HepG2 (cell line): ENCODE results near the gene CDHR5. TPM values are rescaled to one million over a fixed set of nuclear protein-coding genes. Genes with fewer than 3 reads are reported as not detected.

ENCODE experiments used
- HMG20B ChIP-seq: conservative IDR thresholded peaks from 2 replicates; pipeline ENCODE4 v1.6.1; 2016; ENCODE audit warnings: missing genetic modification reagents, missing compliant biosample characterization
- HNRNPK ChIP-seq: fragments of 200-400 bp; formaldehyde crosslinking; IDR thresholded peaks from 2 replicates; pipeline ENCODE4 v1.6.1; 2018; ENCODE audit warnings: low read length, low read depth, moderate library complexity, mild to moderate bottlenecking; ENCODE audit not compliant: poor library complexity, severe bottlenecking
- JARID2 ChIP-seq: sonication (generic); formaldehyde crosslinking; IDR thresholded peaks from 2 replicates; pipeline ENCODE4 v1.8.1; 2023; ENCODE audit warnings: missing genetic modification reagents, inconsistent platforms; ENCODE audit not compliant: insufficient replicate concordance
- MAZ ChIP-seq, 2 experiments: sonication (generic) in 1 of 2; formaldehyde crosslinking in 1 of 2; IDR thresholded peaks; 2 replicates each; pipeline versions ENCODE4 v1.5.0 to v1.6.1; 2012 to 2020; ENCODE audit warnings: low read depth in 2 of 2, mild to moderate bottlenecking in 2 of 2, borderline replicate concordance in 1 of 2, improper control_type of control experiment in 1 of 2, low read length in 1 of 2, missing genetic modification reagents in 1 of 2, moderate library complexity in 1 of 2
- MEIS2 ChIP-seq: sonication (generic); formaldehyde crosslinking; IDR thresholded peaks from 2 replicates; pipeline ENCODE4 v1.9.0; 2021; ENCODE audit warnings: mild to moderate bottlenecking, missing genetic modification reagents
- NR2C2 ChIP-seq: sonication (generic); formaldehyde crosslinking; IDR thresholded peaks from 2 replicates; pipeline ENCODE4 v1.4.0; 2020; ENCODE audit warnings: missing genetic modification reagents, mild to moderate bottlenecking, moderate library complexity, borderline replicate concordance
- NR2F6 ChIP-seq, 2 experiments: IDR thresholded peaks; 2 replicates each; pipeline ENCODE4 v1.6.1; 2016; ENCODE audit warnings: antibody characterized with exemption in 1 of 2, mild to moderate bottlenecking in 1 of 2
- POLR2AphosphoS2 ChIP-seq: IDR thresholded peaks from 2 replicates; pipeline ENCODE4 v1.6.1; 2011; ENCODE audit warnings: low read depth, low read length, improper control_type of control experiment
- POLR2G ChIP-seq: fragments of 200-400 bp; formaldehyde crosslinking; IDR thresholded peaks from 2 replicates; pipeline ENCODE4 v1.6.1; 2018; ENCODE audit warnings: mild to moderate bottlenecking, low read depth, low read length, moderate library complexity
- SALL1 ChIP-seq: sonication (generic); formaldehyde crosslinking; IDR thresholded peaks from 2 replicates; pipeline ENCODE4 v1.8.0; 2022; ENCODE audit warnings: mild to moderate bottlenecking, missing genetic modification reagents
- SCMH1 ChIP-seq: sonication (generic); formaldehyde crosslinking; IDR thresholded peaks from 2 replicates; pipeline ENCODE4 v1.9.0; 2021; ENCODE audit warnings: missing genetic modification reagents, mild to moderate bottlenecking, borderline replicate concordance
- SIN3B ChIP-seq: fragments of 150-350 bp; IDR thresholded peaks from 2 replicates; pipeline ENCODE4 v1.6.1; 2014; ENCODE audit warnings: low read length
- UBTF ChIP-seq: sonication (generic); formaldehyde crosslinking; IDR thresholded peaks from 2 replicates; pipeline ENCODE4 v1.4.0; 2020; ENCODE audit warnings: mild to moderate bottlenecking, missing genetic modification reagents
- ZNF878 ChIP-seq: sonication (generic); formaldehyde crosslinking; IDR thresholded peaks from 2 replicates; pipeline ENCODE4 v1.8.1; 2023; ENCODE audit warnings: mild to moderate bottlenecking, missing genetic modification reagents, moderate library complexity
- polyA plus RNA-seq, 8 experiments: library from polyadenylated mRNA; depleted of rRNA in 3 of 8; stranded (reverse) in 7 of 8; unstranded in 1 of 8; fragments of >200 nt; fragmentation: Illumina TruSeq in 4 of 8; extraction: Trizol in 4 of 8; gene quantifications; 2 replicates each; pipeline versions ENCODE4 v1.2.1 to v1.2.3, GENCODE V29; 2011 to 2016; ENCODE audit warnings: low read depth in 4 of 8, missing spikeins in 1 of 8, mixed read lengths in 1 of 8; ENCODE audit not compliant: insufficient read depth in 1 of 8
- total RNA-seq, 5 experiments: library from RNA; depleted of rRNA; stranded (reverse); fragments of >200 nt; fragmentation: Illumina TruSeq; extraction: Trizol; gene quantifications; 2 replicates each; pipeline ENCODE4 v1.2.3, GENCODE V29; 2016; ENCODE audit warnings: low read depth in 1 of 5
- TF ChIP-seq, protein P1 (sequence below): sonication (generic); formaldehyde crosslinking; IDR thresholded peaks from 2 replicates; pipeline ENCODE4 v1.5.0; 2020; ENCODE audit warnings: mild to moderate bottlenecking, missing genetic modification reagents, moderate library complexity
- TF ChIP-seq, protein P2 (sequence below): sonication (generic); IDR thresholded peaks from 2 replicates; pipeline ENCODE4 v1.6.1; 2016; ENCODE audit warnings: low read depth, borderline replicate concordance
- TF ChIP-seq, protein P3 (sequence below): sonication (generic); formaldehyde crosslinking; IDR thresholded peaks from 2 replicates; pipeline ENCODE4 v1.4.0; 2020; ENCODE audit warnings: mild to moderate bottlenecking, missing genetic modification reagents, borderline replicate concordance

The CDHR5 gene
- total and polyA plus RNA-seq, 2 of the 13 experiments (the other 11 are each of a cell fraction or from before 2014, with no cell fraction given) = 0.46 to 0.71 TPM

DNA sequence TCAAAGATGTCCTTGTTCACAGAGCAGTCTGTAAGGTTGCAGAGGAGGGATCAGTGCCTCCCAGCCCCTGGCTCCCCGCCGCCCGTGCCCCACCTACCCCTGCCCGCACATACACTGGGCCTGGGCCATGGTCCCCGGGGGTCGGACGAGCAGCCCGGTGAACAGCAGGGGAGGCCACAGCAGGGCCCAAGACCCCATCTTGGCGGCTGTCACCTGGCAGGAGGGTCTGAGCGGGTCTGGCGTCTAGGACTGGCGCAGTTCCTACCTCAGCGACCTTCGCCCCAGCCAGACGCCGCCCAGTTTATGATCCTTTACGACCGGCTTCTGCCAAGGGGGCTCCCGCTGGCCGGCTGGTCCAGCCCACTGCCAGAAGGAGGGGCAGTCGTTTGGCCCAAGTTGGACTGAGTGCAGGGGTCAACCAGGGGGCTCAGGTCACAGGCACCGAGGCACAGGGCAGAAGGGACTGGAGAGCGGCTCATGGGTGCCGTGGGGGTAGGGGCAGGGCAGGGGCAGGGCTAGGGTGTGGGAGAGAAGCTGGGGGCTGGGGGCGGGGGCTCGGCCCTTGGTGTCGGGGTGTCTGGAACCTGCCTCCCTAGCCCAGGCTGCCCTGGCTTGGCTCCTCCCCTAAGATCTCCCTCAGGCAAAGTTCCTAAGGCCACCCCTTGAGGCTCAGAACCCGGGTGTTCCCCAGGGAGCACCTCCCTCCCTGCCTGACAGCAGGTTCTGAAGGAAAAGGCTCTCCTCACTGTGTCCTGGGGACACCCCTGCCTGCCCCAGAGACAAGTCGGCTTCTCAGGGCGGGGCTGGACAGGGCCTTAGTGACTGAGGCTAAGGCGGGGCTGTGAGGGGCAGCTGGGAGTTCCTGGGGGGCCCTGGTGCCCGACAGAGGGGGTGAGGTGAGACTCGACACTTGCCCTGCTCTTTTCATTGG, at the start of gene CDHR5 (continued):
- TF ChIP-seq NR2C2 (CRISPR knock-in tag) (peak; percentile 67), SIN3B (no peak), UBTF (CRISPR knock-in tag) (no peak), SCMH1 (CRISPR knock-in tag) (no peak), MAZ (IDR thresholded peaks at IDR 0.05; ENCODE audit: borderline replicate concordance, low read depth, low read length) (no peak), MAZ (CRISPR knock-in tag; IDR thresholded peaks at IDR 0.05; ENCODE audit: low read depth) (0 out of 2 replicates have a peak, but pooled peaks have one; percentile 38), HNRNPK (peak; percentile 10), MEIS2 (CRISPR knock-in tag) (no peak), SALL1 (peak; percentile 70), JARID2 (CRISPR knock-in tag) (no peak), POLR2G (peak; percentile 52), POLR2AphosphoS2 (no peak; the same call in 1 of the 2 replicates), NR2F6 (IDR thresholded peaks at IDR 0.05) (peak; percentile 28; the same call in 1 of the 2 replicates), NR2F6 (CRISPR knock-in tag; IDR thresholded peaks at IDR 0.05) (peak; percentile 44; the same call in 1 of the 2 replicates), HMG20B (CRISPR knock-in tag) (no peak), ZNF878 (CRISPR knock-in tag) (no peak)
- TF ChIP-seq, protein P1, sequence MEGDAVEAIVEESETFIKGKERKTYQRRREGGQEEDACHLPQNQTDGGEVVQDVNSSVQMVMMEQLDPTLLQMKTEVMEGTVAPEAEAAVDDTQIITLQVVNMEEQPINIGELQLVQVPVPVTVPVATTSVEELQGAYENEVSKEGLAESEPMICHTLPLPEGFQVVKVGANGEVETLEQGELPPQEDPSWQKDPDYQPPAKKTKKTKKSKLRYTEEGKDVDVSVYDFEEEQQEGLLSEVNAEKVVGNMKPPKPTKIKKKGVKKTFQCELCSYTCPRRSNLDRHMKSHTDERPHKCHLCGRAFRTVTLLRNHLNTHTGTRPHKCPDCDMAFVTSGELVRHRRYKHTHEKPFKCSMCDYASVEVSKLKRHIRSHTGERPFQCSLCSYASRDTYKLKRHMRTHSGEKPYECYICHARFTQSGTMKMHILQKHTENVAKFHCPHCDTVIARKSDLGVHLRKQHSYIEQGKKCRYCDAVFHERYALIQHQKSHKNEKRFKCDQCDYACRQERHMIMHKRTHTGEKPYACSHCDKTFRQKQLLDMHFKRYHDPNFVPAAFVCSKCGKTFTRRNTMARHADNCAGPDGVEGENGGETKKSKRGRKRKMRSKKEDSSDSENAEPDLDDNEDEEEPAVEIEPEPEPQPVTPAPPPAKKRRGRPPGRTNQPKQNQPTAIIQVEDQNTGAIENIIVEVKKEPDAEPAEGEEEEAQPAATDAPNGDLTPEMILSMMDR = peak; percentile 19; the same call in 1 of the 2 replicates
- TF ChIP-seq, protein P2, sequence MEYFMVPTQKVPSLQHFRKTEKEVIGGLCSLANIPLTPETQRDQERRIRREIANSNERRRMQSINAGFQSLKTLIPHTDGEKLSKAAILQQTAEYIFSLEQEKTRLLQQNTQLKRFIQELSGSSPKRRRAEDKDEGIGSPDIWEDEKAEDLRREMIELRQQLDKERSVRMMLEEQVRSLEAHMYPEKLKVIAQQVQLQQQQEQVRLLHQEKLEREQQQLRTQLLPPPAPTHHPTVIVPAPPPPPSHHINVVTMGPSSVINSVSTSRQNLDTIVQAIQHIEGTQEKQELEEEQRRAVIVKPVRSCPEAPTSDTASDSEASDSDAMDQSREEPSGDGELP = peak; percentile 16; the same call in 1 of the 2 replicates
- TF ChIP-seq, protein P3, sequence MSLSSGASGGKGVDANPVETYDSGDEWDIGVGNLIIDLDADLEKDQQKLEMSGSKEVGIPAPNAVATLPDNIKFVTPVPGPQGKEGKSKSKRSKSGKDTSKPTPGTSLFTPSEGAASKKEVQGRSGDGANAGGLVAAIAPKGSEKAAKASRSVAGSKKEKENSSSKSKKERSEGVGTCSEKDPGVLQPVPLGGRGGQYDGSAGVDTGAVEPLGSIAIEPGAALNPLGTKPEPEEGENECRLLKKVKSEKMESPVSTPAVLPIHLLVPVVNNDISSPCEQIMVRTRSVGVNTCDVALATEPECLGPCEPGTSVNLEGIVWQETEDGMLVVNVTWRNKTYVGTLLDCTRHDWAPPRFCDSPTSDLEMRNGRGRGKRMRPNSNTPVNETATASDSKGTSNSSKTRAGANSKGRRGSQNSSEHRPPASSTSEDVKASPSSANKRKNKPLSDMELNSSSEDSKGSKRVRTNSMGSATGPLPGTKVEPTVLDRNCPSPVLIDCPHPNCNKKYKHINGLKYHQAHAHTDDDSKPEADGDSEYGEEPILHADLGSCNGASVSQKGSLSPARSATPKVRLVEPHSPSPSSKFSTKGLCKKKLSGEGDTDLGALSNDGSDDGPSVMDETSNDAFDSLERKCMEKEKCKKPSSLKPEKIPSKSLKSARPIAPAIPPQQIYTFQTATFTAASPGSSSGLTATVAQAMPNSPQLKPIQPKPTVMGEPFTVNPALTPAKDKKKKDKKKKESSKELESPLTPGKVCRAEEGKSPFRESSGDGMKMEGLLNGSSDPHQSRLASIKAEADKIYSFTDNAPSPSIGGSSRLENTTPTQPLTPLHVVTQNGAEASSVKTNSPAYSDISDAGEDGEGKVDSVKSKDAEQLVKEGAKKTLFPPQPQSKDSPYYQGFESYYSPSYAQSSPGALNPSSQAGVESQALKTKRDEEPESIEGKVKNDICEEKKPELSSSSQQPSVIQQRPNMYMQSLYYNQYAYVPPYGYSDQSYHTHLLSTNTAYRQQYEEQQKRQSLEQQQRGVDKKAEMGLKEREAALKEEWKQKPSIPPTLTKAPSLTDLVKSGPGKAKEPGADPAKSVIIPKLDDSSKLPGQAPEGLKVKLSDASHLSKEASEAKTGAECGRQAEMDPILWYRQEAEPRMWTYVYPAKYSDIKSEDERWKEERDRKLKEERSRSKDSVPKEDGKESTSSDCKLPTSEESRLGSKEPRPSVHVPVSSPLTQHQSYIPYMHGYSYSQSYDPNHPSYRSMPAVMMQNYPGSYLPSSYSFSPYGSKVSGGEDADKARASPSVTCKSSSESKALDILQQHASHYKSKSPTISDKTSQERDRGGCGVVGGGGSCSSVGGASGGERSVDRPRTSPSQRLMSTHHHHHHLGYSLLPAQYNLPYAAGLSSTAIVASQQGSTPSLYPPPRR (CRISPR knock-in tag) = no peak
